GM18858 (cell line): ENCODE results near the gene RALGAPB.

ENCODE experiments used
- ATAC-seq: cut with Tn5 transposase; IDR thresholded peaks from one replicate; pipeline ENCODE4 v1.9.1; 2021; ENCODE audit not compliant: unreplicated experiment

Gene RALGAPB

DNA sequence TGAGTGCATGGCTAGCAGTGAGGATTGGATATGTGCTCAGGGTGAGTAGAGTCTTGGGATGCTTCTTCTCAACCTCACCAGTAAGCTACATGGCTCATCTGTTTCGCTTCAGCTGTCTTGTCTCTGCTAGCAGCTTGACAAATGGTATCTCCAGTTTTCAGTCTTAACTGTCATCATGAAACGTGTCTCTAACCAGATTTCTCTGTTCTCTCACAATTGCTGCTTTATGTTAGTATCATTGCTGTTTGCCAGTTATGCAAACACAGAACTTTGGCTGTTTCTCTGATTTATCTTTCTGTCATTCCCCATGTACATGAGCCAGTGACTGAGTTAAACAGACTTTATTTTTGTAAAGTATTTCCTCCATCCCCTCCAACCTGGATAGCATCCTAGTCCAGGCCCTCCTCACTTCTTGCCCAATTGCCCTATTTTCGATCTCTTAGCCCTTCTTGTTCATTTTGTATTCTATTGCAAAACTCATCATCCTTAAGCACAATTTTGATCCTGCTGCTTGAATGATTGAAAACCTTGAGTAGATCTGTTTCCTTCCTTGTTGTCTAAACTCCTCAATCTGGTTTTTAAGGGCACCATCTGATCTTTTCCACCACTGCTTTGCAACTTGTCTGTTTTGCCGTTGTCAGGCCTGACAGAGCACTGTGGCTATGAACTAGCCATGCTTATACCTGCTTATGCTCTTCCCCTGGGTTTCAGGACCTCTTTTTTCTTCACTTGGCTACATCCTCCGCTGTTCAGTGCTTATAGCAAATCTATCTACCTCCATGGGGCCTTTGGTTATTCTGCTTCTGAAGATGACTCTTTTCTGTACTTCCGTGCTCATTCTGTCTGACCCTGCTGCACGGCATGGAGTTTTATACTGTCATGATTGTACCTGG, 70.6 kb downstream of the RALGAPB start:
- ATAC-seq, result no peak

DNA sequence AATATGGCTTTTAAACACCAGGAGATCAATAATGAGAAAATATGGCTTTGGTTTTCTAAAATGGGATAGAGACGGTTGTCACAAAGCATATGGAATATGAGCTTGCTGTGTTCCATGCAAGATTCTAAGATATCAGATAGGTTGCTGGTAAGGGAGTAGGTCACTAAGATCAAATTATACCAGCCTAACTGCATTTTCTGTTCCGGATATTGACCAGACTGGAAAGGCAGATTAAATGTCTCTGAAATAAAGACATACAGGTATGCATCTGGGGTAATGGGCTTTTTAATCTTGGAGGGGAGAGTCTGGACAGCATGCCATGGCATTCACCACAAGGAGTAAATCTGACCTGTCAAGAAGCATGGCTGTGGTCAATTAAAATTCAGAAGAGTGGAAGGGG, 73.1 kb downstream of the RALGAPB start:
- no peak for ATAC-seq

DNA sequence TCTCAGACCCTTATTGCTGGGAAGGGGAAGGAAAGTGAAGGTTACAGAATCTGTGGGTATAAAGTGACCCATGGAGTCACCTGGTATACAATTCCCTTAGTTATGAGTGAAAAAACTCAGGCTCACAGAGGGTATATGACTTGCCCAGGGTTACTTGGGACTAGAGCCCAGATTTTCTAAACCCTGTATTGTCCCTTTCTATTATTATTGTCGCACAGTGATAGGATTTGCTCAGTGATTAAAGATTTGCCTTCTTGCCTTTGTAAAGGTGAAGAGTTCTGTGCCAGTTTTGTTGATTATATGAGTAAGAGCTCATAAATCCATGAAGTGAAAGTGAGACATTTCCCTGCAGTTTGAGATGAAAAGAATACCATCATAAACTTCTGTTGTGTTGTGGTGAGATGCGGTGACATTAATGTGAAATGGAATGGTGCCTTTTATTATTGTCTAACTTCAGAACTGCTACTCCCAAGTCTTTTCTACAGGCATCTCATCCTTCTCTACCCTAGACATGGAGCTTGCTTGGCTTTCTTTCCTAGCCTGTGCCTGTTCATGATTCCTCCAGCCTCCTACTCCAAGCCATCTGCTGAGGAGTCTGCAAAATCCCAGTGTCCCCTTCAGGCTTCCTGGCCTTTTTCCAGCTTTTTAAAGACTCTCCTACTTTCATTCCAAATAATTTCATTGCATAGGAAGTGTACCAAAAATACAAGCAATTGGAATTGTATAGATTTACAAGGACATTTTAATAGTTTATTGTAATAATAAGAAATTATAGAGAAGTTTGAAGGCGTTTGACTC, 74.8 kb downstream of the RALGAPB start:
- no peak for ATAC-seq

DNA sequence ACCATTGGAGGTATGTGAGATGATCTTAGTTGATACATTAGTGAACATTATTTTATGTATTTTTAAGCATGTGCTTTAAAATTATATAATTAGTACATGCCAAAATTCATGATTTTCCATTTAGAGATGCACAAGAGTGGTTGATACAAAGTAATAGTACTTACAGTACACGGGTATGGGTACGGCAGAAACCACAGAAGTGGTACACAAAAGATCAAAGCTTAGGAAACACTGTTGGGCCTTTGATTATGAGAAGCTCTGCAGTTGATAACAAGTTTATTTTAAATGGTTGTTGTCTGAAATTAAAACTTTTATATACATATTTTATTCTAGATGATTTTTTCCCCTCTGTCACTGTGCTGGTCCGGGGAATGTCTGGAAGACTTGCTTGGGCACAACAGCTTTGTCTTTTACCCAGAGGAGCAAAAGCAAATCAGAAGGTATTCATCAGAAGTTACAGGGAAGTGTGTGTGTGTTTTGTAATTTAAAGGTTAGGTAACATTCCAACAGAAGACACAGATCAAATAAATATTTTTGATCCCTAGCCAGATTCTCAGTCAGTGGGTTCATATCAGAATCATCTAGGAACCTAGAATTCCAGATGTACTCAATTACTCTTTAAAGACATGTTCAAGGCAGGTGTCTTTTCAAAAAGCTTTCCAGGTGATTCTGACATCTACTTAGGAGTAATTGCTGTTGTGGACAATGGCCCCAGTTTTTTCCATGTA, 75.9 kb downstream of the RALGAPB start:
- ATAC-seq, result no peak

DNA sequence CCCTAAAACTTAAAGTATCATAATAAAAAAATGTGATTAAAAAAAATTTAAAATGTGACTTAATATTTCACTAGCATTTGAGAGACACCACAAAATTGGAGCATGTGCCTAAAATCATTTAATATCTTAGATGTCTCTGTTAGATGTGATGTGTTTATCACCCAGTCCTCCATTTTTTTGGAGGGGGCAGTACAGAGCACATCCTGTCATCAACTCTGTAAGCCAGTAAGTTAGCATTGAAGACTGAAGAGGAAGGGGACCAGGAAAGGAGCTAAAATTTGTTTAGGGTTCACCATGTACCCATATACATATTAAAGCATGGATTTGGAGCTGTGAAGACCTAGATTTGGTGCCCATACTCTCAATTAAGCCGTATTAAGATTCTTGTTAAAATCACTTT, 77.6 kb downstream of the RALGAPB start:
- ATAC-seq, result no peak

DNA sequence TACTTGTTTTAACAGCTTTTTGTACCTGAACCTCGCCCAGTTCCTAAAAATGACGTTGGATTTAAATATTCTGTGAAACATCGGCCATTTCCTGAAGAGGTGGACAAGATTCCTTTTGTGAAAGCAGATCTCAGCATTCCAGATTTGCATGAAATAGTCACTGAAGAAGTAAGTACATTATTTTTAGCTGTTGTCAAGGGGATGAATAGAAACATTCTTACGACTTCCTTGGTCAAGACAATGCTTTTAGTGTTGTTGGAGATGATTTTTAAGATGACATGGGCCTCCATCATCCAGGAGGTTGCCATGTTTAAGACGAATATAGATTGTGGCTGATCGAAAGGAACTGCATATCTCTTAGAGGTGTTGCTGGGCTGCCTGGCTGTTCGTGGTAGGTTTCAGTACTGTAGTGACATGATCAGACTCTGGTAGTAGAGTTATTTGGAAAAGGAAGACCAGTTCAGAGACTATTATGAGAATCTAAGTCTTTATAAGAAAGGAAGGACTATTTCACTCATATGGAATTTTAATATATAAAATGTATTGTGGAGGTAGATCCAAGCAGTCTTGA, 78.5 kb downstream of the RALGAPB start:
- ATAC-seq, result no peak

DNA sequence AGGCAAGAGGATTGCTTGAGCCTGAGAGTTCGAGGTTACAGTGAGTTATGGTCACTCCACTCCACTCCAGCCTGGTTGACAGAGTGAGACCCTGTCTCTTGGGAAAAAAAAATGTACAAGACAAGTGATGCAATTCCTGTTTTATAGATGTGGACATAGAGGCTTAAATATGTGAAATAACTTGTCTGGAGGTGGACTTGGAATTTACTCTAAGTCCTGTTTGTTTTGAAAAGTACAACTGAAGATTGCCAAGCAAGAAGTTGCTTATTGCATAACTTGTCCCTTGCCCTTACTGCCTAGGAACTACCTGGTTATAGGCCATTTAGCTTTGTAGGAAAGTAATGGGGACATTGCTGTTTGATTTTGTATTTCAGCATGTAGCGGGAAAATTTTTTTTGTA, 82.3 kb downstream of the RALGAPB start:
- no peak for ATAC-seq

DNA sequence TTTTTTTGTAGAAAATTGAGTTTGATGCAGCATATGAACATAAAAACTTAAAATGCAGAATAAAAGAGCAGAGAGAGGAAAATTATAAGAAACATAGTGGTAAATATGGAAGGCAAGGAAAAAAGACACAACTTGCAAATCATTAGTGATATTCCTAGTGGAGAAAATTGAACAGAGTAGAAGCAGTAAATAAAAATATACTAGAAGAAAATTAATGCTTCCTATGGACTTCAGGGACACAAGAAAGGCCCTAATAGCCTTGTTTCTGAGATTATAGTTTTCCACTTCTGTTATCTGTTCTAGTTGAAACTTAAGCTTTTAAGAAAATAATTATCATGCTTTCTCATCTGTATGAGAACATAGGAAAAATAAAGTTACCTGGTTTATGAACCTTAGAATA, 82.8 kb downstream of the RALGAPB start:
- no peak for ATAC-seq

DNA sequence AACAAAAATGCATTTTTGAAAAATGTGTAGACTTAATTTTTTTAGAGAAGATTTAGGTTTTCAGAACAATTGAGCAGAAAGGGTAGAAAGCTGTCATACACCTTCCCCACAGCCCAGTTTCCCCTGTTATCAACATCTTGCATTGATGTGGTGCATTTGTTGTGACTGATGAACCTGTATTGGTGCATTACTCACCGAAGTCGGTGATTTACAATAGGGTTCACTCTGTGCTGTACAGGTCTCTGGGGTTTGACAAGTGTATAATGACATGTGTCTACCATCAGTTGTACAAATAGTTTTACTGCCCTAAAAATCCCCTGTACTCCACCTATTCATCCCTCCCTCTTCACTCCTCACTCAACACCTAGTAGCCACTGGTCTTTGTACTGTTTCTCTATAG, 84.5 kb downstream of the RALGAPB start:
- no peak for ATAC-seq

DNA sequence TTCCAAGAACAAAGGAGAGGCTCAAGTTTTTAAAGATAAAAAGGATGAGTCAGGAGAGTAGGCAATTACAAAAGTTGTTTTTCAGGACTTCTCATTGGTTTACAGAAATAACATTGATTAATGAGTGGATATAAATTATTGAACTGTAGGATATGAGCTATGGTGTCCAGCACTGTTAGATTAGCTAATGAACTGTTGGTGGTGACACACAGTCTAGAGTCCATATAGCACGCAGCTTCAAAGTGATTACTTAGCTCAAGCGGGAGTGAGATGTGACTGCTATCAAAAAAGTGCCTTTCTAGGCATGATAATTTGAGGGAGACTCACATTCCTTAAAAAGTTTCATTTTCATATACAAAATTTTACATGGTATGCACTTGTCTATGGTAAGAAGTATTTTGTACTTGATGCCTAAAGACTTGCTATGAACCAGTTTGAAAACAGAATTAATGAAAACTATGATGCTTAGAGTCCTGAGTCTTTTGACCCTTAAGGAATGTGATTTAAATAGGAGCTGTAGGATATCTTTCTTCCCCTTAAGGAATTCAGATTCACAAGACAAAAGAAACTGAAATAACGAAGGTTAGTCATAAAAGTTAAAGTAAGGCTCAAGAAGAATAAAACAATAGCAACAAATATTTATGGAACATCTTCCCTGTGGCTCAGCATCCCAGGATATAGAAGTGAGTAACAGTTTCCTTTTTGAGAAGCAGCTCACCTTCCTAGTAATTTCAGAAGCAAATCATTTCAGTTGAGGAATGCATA, 86.1 kb downstream of the RALGAPB start:
- ATAC-seq, result no peak

DNA sequence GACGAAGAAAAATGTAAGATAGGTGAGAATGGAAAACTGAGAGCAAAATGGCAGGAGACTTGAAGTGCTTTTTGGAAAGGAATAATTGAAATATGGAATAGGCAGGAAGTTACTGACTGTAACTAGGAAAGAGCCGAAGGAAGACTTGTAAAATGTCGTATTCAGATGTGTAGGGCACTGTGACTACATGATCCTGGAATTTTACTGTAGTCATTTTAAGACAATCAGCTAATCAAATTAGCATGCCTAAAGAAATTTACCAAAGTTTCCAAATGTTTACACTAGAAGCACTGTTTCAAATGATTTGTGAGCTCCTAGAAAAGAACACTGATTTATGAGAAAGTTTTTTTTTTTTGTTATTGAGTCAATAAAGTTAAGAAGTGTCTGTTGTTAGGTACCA, 87.1 kb downstream of the RALGAPB start:
- ATAC-seq, result no peak

DNA sequence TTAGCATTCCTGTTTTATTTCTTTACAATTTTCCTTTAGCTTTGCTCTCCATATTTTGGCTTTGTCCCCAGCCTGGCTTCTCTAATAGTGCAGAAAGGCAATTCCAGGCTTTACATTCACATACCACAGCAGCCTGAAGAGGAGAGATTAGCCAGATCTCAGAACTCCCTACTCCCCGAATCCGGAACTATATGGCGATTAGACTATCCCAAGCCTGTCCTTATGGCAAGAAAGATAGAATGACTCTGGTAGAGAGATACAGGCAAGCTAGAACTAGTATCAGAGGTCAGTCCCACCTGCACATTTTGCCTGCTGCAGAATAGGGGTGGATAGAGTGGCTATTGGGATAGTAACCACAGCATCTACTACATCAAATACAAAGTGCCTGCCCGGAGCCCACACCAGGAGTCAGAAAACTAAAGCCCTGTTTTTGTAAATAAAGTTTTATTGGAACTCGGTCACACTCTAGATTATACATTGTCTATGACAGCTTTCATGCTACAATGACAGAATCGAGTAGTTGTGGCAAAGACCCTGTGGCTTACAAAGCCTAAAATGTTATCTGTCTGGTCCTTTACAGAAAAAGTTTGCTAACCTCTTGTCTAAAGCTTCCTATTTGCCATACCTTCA, 91.3 kb downstream of the RALGAPB start:
- no peak for ATAC-seq

DNA sequence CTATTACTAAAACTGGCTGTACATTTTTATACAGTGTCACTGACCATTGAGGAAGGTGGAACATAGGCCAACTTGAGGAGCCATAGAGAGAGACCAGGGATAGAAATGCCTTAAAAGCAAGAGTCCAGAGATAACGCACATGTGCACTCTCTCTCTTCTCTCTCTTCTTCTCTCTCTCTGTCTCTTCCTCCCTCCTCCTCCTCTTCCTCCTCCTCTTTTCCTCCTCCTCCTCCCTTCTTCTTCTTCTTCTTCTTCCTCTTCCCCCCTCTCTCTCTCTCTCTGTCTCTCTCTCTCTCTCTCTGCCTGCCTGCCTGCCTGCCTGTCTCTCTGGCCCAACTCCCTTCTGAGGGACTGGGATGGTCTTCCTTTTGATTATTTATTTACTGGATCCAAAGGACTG, 92.0 kb downstream of the RALGAPB start:
- no peak for ATAC-seq

DNA sequence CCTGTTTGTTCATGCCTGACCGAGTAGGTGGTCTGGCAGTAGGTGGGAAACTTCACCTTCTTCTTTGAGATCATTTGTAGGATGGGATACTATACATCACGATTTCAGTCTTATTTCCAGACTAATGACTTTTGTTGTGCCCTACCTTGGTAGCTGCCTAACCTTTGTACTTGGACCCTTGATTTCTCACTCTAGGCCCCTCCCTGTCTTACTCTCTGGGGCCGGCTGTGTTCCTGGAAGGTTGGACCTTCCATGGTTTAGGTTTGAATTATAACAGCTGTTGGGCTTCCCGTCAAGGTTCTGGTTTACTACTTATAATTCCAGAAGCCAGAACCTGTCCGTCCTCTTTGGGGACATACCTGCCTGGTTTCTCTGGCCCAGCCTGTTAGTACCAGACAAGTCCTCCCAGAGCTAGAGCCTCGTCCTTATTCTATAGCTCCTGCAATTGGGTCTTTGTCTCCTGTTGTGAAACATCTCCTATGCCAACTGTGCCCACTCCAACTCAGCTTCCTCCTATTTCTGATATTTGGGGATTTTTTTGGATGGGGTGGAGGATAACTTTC, 93.5 kb downstream of the RALGAPB start:
- ATAC-seq, result no peak

DNA sequence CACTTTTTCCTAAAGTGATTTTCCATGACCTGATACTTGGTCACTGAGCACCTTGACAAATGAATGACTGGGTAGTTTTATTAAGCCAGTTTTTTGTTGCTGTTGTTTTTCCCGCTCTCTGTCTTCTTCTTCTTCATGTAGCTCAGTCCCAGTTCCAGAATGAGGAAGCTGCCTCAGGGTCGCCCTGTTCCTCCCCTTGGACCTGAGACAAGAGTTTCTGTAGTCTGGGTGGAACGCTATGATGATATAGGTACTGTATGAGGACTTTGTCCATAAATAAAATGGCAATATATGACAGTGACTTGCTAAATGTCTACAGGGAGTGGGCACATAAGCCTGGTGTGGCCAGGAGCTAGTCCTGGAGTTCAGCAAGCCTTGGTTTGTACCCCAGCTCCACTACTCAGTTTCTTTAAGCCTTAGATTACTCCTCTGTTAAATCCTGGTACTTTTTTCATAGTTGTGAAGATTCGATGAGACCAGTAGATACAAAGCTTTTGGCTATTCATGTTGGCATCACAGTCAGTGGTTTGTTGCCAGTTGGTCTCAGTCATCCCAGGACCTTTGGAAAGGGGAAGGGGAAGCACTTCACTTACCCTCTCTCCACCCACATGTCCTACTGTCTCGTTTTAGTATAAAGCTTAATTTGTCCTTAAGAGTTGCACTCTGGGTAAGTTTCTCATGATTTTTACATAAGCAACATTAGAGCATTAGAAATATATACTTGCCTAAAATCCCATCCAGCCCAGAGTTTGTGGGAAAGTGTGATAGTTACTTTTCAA, 97.3 kb downstream of the RALGAPB start:
- no peak for ATAC-seq

DNA sequence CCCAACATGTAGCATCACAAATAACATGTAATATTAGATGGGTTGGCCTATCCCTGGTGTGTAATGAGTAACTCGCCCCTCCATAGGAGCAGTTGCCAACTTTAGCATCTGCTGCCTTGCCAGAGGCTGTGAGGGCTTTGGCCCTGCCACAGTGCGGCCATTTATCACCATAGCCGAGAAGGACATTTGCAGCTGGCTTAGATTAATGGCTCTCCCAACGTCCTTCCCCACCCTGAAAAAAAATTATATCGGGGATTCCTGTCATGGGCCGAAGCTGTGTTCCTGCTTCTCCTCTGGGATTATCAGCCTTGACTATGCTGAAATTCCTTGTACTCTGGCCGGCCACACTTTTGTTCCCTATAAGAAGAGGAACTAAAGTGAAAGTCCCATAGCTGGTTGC, 100.8 kb downstream of the RALGAPB start:
- no peak for ATAC-seq

DNA sequence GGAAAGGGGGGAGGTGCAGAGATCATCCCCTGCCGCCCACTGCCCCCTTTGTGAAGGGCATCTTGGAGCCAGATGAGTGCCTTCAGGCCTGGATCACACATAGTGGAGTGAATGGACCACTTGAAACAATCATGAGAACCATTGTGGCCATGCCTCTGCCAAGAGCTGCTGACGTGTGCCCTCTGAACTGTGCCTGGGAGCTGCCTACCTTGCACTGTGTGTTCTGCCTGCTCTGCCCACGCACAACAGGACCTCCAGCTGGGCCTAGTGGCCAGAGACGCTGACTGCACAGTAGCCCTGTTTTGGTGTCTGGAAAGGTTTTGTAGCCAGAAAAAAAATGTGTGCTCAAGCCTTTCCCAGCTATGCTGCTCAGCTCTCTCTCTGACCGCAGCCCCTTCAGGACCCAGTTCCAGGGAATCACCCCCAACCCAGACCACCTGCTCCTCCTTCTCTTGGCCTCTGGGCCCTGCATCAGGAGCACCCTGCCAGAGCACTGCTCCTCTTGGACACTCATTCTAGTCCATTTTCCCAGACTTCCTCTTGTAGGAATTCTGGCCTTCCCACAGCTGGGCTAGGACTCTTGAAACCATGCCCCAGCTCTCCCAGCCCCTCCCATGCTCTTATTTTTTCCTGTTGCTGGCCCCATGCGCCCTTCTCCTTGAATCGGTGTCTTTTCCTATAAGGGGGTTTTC, 106.7 kb downstream of the RALGAPB start:
- no peak for ATAC-seq

DNA sequence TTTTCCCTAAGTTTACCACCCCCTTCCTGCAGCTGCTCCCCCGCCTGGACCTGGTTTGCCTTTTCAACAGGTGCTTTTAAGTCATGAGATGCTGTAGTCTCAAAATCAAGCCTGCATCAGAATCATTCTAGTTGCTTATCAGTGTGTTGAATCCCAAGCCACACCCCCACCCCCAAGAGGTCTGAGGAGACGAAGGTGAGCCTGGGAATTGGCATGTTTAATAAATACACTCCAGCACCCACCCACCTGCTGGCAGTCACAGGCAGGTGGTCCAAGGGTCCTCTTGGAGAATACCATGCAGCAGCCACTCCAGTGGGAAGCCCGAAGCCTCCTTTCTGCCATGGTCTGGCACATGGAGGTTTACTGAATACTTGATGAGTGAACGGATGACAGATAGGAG, 107.3 kb downstream of the RALGAPB start:
- ATAC-seq, result no peak
